GM12878 (cell line): ENCODE measurements around the gene SLC35D2. TPM values are rescaled to one million over a fixed set of nuclear protein-coding genes. Genes with fewer than 3 reads are reported as not detected.

Experiments
- ASH2L ChIP-seq: fragments of 300-600, 200-600 bp; sonication (generic); IDR thresholded peaks from 2 replicates; pipeline ENCODE4 v1.6.1; 2017; ENCODE audit warnings: low read depth, mild to moderate bottlenecking, borderline replicate concordance
- ATF7 ChIP-seq: fragments of 450-650 bp; IDR thresholded peaks from 2 replicates; pipeline ENCODE4 v1.6.1; 2016; ENCODE audit warnings: low read depth, mild to moderate bottlenecking
- CBFB ChIP-seq: IDR thresholded peaks from 2 replicates; pipeline ENCODE4 v1.6.1; 2016; ENCODE audit warnings: antibody characterized with exemption, low read depth
- DPF2 ChIP-seq: fragments of 450-650 bp; IDR thresholded peaks from 2 replicates; pipeline ENCODE4 v1.6.1; 2017; ENCODE audit warnings: mild to moderate bottlenecking
- EED ChIP-seq: sonication (generic); IDR thresholded peaks from 2 replicates; pipeline ENCODE4 v1.6.1; 2016; ENCODE audit warnings: antibody characterized with exemption, low read depth
- FOXM1 ChIP-seq: IDR thresholded peaks from 2 replicates; pipeline ENCODE4 v1.6.1; 2012; ENCODE audit warnings: low read depth, mild to moderate bottlenecking, inconsistent platforms, low read length, moderate library complexity
- JUND ChIP-seq: IDR thresholded peaks from 2 replicates; pipeline ENCODE4 v1.6.1; 2012; ENCODE audit warnings: low read depth, mild to moderate bottlenecking, low read length, improper control_type of control experiment, moderate library complexity
- NFYB ChIP-seq: IDR thresholded peaks from 2 replicates; pipeline ENCODE4 v1.6.1; 2011; ENCODE audit warnings: low read depth, mild to moderate bottlenecking, low read length, improper control_type of control experiment, moderate library complexity; ENCODE audit not compliant: insufficient read depth
- PML ChIP-seq: IDR thresholded peaks from 2 replicates; pipeline ENCODE4 v1.6.1; 2012; ENCODE audit warnings: low read length, inconsistent platforms
- RFX5 ChIP-seq: IDR thresholded peaks from 2 replicates; pipeline ENCODE4 v1.6.1; 2011; ENCODE audit warnings: low read depth, low read length, improper control_type of control experiment
- SMAD1 ChIP-seq: fragments of 450-650 bp; IDR thresholded peaks from 2 replicates; pipeline ENCODE4 v1.6.1; 2018; ENCODE audit warnings: mild to moderate bottlenecking, low read depth; ENCODE audit not compliant: partially characterized antibody
- SMAD5 ChIP-seq: IDR thresholded peaks from 2 replicates; pipeline ENCODE4 v1.6.1; 2016; ENCODE audit warnings: antibody characterized with exemption, low read depth
- STAT1 ChIP-seq: fragments of 450-650 bp; conservative IDR thresholded peaks from 2 replicates; pipeline ENCODE4 v1.6.1; 2014; ENCODE audit warnings: antibody characterized with exemption, mild to moderate bottlenecking
- ZNF384 ChIP-seq: IDR thresholded peaks from 2 replicates; pipeline ENCODE4 v1.6.1; 2012; ENCODE audit warnings: low read depth, mild to moderate bottlenecking, low read length, improper control_type of control experiment, borderline replicate concordance
- ZSCAN29 ChIP-seq: fragments of 450-650 bp; IDR thresholded peaks from 2 replicates; pipeline ENCODE4 v1.6.1; 2017; ENCODE audit warnings: mild to moderate bottlenecking, moderate library complexity
- polyA plus RNA-seq, 11 experiments: library from polyadenylated mRNA; depleted of rRNA in 4 of 11; unstranded in 6 of 11; stranded (reverse) in 5 of 11; fragments of >200 nt; fragmentation: Nextera tagmentation in 4 of 11; fragmentation: Illumina TruSeq in 1 of 11; extraction: Ambion mirVana in 4 of 11; extraction: Trizol in 1 of 11; gene quantifications; 1 replicate in 1 of 11; 2 replicates in 10 of 11; pipeline versions ENCODE4 v1.2.1 to v1.2.3, GENCODE V29; 2011 to 2016; ENCODE audit warnings: inconsistent platforms in 2 of 11, missing spikeins in 2 of 11, low read depth in 1 of 11
- total RNA-seq, 4 experiments: library from RNA; depleted of rRNA in 3 of 4; stranded (reverse); fragments of >200 nt in 3 of 4; fragmentation: Illumina TruSeq in 1 of 4; extraction: Trizol in 1 of 4; gene quantifications; 2 replicates each; pipeline versions ENCODE4 v1.2.1 to v1.2.3, GENCODE V29; 2013 to 2021
- TF ChIP-seq, protein P1 (sequence below): fragments of 450-650 bp; IDR thresholded peaks from 2 replicates; pipeline ENCODE4 v1.6.1; 2017; ENCODE audit warnings: mild to moderate bottlenecking, moderate library complexity
- TF ChIP-seq, protein P2 (sequence below), 3 experiments: IDR thresholded peaks in 2 of 3; conservative IDR thresholded peaks in 1 of 3; 2 replicates each; pipeline ENCODE4 v1.5.1; 2011; ENCODE audit warnings: low read depth in 3 of 3, low read length in 3 of 3, mild to moderate bottlenecking in 3 of 3, control low read depth in 2 of 3, moderate library complexity in 2 of 3, inconsistent platforms in 1 of 3, mixed read lengths in 1 of 3; ENCODE audit not compliant: control insufficient read depth in 2 of 3, insufficient read depth in 1 of 3; ENCODE audit errors: extremely low read depth in 1 of 3
- TF ChIP-seq, protein P3 (sequence below): IDR thresholded peaks from 2 replicates; pipeline ENCODE4 v1.6.1; 2012; ENCODE audit warnings: low read length, inconsistent platforms
- TF ChIP-seq, protein P4 (sequence below): IDR thresholded peaks from 2 replicates; pipeline ENCODE4 v1.6.1; 2011; ENCODE audit warnings: borderline replicate concordance, low read depth, mild to moderate bottlenecking, moderate library complexity, low read length; ENCODE audit not compliant: insufficient read depth, poor library complexity, severe bottlenecking
- TF ChIP-seq, protein P5 (sequence below): IDR thresholded peaks from 2 replicates; pipeline ENCODE4 v1.6.1; 2011; ENCODE audit warnings: mild to moderate bottlenecking, low read depth, low read length, moderate library complexity; ENCODE audit not compliant: insufficient replicate concordance

Gene SLC35D2
- total and polyA plus RNA-seq, 10 of the 15 experiments (the other 5 are each of a cell fraction or from before 2014, with no cell fraction given): 0.64 to 6.3 (median 3.5) TPM

DNA sequence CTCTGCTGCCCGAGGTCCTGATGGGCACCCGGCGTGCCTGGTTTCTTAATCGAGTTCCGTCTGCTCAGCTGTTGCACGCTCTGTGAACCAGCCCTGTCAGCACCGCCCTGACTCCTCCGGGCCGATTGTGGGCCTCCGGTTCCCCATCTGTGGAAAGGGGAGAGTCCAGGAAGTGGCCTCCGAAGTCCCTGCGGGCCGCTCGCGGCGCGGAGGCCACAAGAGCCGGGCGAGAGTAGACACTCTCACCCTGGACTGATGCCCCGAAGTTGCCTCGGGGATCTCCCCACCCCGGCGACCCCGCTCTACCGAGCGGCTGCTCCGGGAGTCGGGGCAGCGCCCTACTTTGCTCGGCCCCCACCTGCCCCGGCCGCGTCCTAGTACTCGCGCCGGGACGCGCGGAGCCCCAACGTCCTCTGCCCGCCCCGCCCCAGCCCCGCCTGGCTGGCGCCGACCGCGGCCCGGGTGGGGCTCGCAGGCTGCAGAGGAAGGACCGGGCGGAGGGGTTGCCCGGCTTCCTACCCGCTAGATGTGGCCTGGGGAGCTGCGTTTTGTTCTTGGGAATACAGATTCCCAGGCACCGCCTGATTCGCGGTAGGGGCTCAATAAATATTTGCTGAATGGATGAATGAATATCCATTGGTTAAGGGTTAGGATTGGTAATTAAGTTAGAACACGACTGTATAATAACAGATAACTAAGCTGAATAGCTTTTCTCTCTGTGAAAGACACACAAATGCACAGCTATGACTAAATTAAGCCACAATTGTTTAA, 35.6 kb upstream of the SLC35D2 start (continued):
- TF ChIP-seq, protein P1, sequence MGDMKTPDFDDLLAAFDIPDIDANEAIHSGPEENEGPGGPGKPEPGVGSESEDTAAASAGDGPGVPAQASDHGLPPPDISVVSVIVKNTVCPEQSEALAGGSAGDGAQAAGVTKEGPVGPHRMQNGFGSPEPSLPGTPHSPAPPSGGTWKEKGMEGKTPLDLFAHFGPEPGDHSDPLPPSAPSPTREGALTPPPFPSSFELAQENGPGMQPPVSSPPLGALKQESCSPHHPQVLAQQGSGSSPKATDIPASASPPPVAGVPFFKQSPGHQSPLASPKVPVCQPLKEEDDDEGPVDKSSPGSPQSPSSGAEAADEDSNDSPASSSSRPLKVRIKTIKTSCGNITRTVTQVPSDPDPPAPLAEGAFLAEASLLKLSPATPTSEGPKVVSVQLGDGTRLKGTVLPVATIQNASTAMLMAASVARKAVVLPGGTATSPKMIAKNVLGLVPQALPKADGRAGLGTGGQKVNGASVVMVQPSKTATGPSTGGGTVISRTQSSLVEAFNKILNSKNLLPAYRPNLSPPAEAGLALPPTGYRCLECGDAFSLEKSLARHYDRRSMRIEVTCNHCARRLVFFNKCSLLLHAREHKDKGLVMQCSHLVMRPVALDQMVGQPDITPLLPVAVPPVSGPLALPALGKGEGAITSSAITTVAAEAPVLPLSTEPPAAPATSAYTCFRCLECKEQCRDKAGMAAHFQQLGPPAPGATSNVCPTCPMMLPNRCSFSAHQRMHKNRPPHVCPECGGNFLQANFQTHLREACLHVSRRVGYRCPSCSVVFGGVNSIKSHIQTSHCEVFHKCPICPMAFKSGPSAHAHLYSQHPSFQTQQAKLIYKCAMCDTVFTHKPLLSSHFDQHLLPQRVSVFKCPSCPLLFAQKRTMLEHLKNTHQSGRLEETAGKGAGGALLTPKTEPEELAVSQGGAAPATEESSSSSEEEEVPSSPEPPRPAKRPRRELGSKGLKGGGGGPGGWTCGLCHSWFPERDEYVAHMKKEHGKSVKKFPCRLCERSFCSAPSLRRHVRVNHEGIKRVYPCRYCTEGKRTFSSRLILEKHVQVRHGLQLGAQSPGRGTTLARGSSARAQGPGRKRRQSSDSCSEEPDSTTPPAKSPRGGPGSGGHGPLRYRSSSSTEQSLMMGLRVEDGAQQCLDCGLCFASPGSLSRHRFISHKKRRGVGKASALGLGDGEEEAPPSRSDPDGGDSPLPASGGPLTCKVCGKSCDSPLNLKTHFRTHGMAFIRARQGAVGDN: 0 out of 2 replicates have a peak, but pooled peaks have one; percentile 40
- TF ChIP-seq, protein P2, sequence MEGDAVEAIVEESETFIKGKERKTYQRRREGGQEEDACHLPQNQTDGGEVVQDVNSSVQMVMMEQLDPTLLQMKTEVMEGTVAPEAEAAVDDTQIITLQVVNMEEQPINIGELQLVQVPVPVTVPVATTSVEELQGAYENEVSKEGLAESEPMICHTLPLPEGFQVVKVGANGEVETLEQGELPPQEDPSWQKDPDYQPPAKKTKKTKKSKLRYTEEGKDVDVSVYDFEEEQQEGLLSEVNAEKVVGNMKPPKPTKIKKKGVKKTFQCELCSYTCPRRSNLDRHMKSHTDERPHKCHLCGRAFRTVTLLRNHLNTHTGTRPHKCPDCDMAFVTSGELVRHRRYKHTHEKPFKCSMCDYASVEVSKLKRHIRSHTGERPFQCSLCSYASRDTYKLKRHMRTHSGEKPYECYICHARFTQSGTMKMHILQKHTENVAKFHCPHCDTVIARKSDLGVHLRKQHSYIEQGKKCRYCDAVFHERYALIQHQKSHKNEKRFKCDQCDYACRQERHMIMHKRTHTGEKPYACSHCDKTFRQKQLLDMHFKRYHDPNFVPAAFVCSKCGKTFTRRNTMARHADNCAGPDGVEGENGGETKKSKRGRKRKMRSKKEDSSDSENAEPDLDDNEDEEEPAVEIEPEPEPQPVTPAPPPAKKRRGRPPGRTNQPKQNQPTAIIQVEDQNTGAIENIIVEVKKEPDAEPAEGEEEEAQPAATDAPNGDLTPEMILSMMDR (IDR thresholded peaks at IDR 0.05 in 2 of 3, conservative IDR thresholded peaks at IDR 0.05 in 1 of 3; ENCODE audit: control insufficient read depth in 2 of 3, extremely low read depth in 1 of 3, insufficient read depth in 1 of 3, low read depth in 3 of 3, low read length in 3 of 3): no peak
- 0 out of 2 replicates have a peak, but pooled peaks have one; percentile 58 for TF ChIP-seq STAT1
- TF ChIP-seq FOXM1: no peak
- no peak for TF ChIP-seq ATF7
- no peak for TF ChIP-seq JUND
- TF ChIP-seq SMAD5: 0 out of 2 replicates have a peak, but pooled peaks have one; percentile 48
- TF ChIP-seq ASH2L: peak; percentile 87; the same call in 1 of the 2 replicates
- TF ChIP-seq ZSCAN29: 0 out of 2 replicates have a peak, but pooled peaks have one; percentile 22
- TF ChIP-seq, protein P3, sequence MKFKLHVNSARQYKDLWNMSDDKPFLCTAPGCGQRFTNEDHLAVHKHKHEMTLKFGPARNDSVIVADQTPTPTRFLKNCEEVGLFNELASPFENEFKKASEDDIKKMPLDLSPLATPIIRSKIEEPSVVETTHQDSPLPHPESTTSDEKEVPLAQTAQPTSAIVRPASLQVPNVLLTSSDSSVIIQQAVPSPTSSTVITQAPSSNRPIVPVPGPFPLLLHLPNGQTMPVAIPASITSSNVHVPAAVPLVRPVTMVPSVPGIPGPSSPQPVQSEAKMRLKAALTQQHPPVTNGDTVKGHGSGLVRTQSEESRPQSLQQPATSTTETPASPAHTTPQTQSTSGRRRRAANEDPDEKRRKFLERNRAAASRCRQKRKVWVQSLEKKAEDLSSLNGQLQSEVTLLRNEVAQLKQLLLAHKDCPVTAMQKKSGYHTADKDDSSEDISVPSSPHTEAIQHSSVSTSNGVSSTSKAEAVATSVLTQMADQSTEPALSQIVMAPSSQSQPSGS: no peak
- TF ChIP-seq, protein P4, sequence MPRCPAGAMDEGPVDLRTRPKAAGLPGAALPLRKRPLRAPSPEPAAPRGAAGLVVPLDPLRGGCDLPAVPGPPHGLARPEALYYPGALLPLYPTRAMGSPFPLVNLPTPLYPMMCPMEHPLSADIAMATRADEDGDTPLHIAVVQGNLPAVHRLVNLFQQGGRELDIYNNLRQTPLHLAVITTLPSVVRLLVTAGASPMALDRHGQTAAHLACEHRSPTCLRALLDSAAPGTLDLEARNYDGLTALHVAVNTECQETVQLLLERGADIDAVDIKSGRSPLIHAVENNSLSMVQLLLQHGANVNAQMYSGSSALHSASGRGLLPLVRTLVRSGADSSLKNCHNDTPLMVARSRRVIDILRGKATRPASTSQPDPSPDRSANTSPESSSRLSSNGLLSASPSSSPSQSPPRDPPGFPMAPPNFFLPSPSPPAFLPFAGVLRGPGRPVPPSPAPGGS: no peak
- no peak for TF ChIP-seq ZNF384
- TF ChIP-seq, protein P5, sequence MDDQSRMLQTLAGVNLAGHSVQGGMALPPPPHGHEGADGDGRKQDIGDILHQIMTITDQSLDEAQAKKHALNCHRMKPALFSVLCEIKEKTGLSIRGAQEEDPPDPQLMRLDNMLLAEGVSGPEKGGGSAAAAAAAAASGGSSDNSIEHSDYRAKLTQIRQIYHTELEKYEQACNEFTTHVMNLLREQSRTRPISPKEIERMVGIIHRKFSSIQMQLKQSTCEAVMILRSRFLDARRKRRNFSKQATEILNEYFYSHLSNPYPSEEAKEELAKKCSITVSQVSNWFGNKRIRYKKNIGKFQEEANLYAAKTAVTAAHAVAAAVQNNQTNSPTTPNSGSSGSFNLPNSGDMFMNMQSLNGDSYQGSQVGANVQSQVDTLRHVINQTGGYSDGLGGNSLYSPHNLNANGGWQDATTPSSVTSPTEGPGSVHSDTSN: no peak
- no peak for TF ChIP-seq CBFB
- TF ChIP-seq SMAD1: no peak
- TF ChIP-seq EED: 0 out of 2 replicates have a peak, but pooled peaks have one; percentile 46
- no peak for TF ChIP-seq RFX5
- no peak for TF ChIP-seq NFYB
- peak; percentile 81 for TF ChIP-seq DPF2
- peak; percentile 79 for TF ChIP-seq PML
